Choroid plexus epithelial cell (primary cell): Measurements from ENCODE around the gene HTRA3.
A peak's percentile ranks its signal among the peaks of the same experiment; 100 is the strongest.

Source experiments
- DNase-seq: peaks from one replicate; pipeline ENCODE4 v3.0.0-alpha.2; 2010; ENCODE audit warnings: low read depth
- H3K4me3 ChIP-seq: 2 replicates; pipeline ENCODE4 v1.5.1; 2011; ENCODE audit warnings: low read depth, mild to moderate bottlenecking, control low read depth, low read length, moderate library complexity
- CTCF ChIP-seq: conservative IDR thresholded peaks from 2 replicates; pipeline ENCODE4 v1.5.1; 2011; ENCODE audit warnings: low read depth, mild to moderate bottlenecking, control low read depth, inconsistent platforms, low read length, moderate library complexity

HTRA3 gene

GRCh38 chr4:8303485-8304281, 34.1 kb downstream of the HTRA3 start:
- DNase-seq, result peak; percentile 95
- H3K4me3 ChIP-seq, result no peak overlapping the region
- TF ChIP-seq CTCF, result no peak

- peak; percentile 30 for DNase-seq
- TF ChIP-seq CTCF, result no peak
- no peak overlapping the region for H3K4me3 ChIP-seq
These were observed 35.5 kb downstream of the HTRA3 start for GRCh38 chr4:8304827-8305695.

GRCh38 chr4:8305851-8306471, 36.4 kb downstream of the HTRA3 start:
- DNase-seq, result peak; percentile 37
- H3K4me3 ChIP-seq, result no peak overlapping the region
- TF ChIP-seq CTCF, result peak; percentile 44

- TF ChIP-seq CTCF, result no peak
- H3K4me3 ChIP-seq, result no peak overlapping the region
- no peak for DNase-seq
These were observed 37.0 kb downstream of the HTRA3 start for GRCh38 chr4:8306511-8307021.

- no peak overlapping the region for H3K4me3 ChIP-seq
- no peak for TF ChIP-seq CTCF
- no peak for DNase-seq
These were observed 37.6 kb downstream of the HTRA3 start for GRCh38 chr4:8307121-8307520.

- no peak overlapping the region for H3K4me3 ChIP-seq
- DNase-seq, result no peak
- TF ChIP-seq CTCF, result no peak
These were observed 38.2 kb downstream of the HTRA3 start for GRCh38 chr4:8307714-8308113.
